IPS-15b (cell line): ENCODE results near the gene ERC2.

Experiments
- H3K27me3 ChIP-seq: one replicate; pipeline ENCODE4 v1.6.1; 2013; ENCODE audit warnings: low read length; ENCODE audit not compliant: control insufficient read depth, insufficient read depth
- H3K36me3 ChIP-seq: one replicate; pipeline ENCODE4 v1.6.1; 2013; ENCODE audit warnings: low read length; ENCODE audit not compliant: control insufficient read depth, insufficient read depth
- H3K4me1 ChIP-seq: one replicate; pipeline ENCODE4 v1.6.1; 2013; ENCODE audit warnings: mild to moderate bottlenecking, low read length; ENCODE audit not compliant: control insufficient read depth, insufficient read depth
- H3K4me3 ChIP-seq: one replicate; pipeline ENCODE4 v1.5.1; 2013; ENCODE audit warnings: low read depth, low read length
- H3K9ac ChIP-seq: one replicate; pipeline ENCODE4 v1.6.1; 2013; ENCODE audit warnings: low read depth, mild to moderate bottlenecking, low read length
- H3K9me3 ChIP-seq: one replicate; pipeline ENCODE4 v1.6.1; 2013; ENCODE audit warnings: mild to moderate bottlenecking, low read length; ENCODE audit not compliant: control insufficient read depth, insufficient read depth

ERC2 gene

GRCh38 chr3:55708242-55708641 is 760.0 kb downstream of the ERC2 start:
- Histone ChIP-seq H3K9me3 (no peaks in the 10 kb centered on the region), H3K9ac (no peak overlapping the region), H3K4me1 (no peaks in the 10 kb centered on the region), H3K4me3 (no peak overlapping the region), H3K27me3 (no peaks in the 10 kb centered on the region), H3K36me3 (no peaks in the 10 kb centered on the region)

GRCh38 chr3:55704521-55704920 is 763.7 kb downstream of the ERC2 start:
- Histone ChIP-seq H3K36me3 (no peaks in the 10 kb centered on the region), H3K4me1 (peaks cover 6% of the 10 kb centered on the region), H3K27me3 (no peaks in the 10 kb centered on the region), H3K4me3 (no peak overlapping the region), H3K9me3 (no peaks in the 10 kb centered on the region), H3K9ac (no peak overlapping the region)

DNA sequence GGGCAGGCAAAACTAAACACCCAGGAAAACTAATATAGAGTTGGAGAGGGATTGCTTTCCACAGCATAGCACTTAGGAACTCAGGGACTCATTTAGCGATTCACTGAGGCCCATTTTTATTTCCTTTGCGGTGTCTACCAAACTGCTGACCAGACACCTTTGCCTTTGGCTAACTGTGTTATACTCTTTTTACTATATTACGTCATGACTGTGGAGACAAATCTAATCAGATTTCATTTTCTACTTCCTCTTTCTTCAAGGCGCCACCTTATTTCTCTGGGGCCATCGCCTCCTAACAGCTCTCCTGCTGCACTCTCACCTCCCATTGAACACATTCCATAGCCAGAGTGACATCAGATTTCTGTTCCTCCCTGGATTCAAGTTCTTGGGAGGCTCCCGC is 765.4 kb downstream of the ERC2 start:
- no peak overlapping the region for H3K4me3 ChIP-seq
- no peaks in the 10 kb centered on the region for H3K9me3 ChIP-seq
- peaks cover 21% of the 10 kb centered on the region for H3K4me1 ChIP-seq
- H3K9ac ChIP-seq, result no peak overlapping the region
- H3K27me3 ChIP-seq, result no peaks in the 10 kb centered on the region
- H3K36me3 ChIP-seq, result no peaks in the 10 kb centered on the region

- H3K36me3 ChIP-seq, result no peaks in the 10 kb centered on the region
- no peaks in the 10 kb centered on the region for H3K9me3 ChIP-seq
- no peak overlapping the region for H3K4me3 ChIP-seq
- no peak overlapping the region for H3K9ac ChIP-seq
- no peaks in the 10 kb centered on the region for H3K27me3 ChIP-seq
- H3K4me1 ChIP-seq, result peaks cover 21% of the 10 kb centered on the region
Observed at GRCh38 chr3:55701997-55702396, 766.3 kb downstream of the ERC2 start.

DNA sequence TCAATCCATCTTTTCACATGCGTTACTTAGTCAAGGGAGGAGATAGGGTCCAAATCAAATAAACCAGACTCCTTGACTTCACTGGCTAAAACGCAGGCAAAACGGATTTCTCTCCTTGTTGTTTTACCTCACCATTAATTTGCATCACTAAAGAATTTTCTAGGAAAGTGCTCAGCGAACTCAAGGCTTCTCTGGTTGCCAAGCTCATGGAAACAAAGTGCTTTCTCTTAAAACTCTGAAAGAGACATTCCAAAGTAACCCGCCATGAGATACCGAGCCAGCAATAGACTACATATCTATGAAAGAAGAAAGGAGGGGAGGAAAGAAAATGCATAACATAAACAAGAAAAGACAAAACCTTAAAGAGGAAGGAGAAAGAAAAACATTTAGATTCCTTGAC is 769.4 kb downstream of the ERC2 start:
- H3K9me3 ChIP-seq, result no peaks in the 10 kb centered on the region
- no peaks in the 10 kb centered on the region for H3K36me3 ChIP-seq
- no peak overlapping the region for H3K9ac ChIP-seq
- H3K4me1 ChIP-seq, result peaks cover 21% of the 10 kb centered on the region
- H3K4me3 ChIP-seq, result no peak overlapping the region
- no peaks in the 10 kb centered on the region for H3K27me3 ChIP-seq

- Histone ChIP-seq H3K9me3 (no peaks in the 10 kb centered on the region), H3K4me1 (peaks cover 21% of the 10 kb centered on the region), H3K36me3 (no peaks in the 10 kb centered on the region), H3K27me3 (no peaks in the 10 kb centered on the region), H3K9ac (no peak overlapping the region), H3K4me3 (no peak overlapping the region)
Observed at GRCh38 chr3:55697177-55697865, 770.9 kb downstream of the ERC2 start.

- Histone ChIP-seq H3K27me3 (no peaks in the 10 kb centered on the region), H3K4me1 (peaks cover 24% of the 10 kb centered on the region), H3K9ac (no peak overlapping the region), H3K36me3 (no peaks in the 10 kb centered on the region), H3K9me3 (no peaks in the 10 kb centered on the region), H3K4me3 (no peak overlapping the region)
Observed at GRCh38 chr3:55692957-55693558, 775.2 kb downstream of the ERC2 start.

GRCh38 chr3:55692295-55692956 is 775.8 kb downstream of the ERC2 start:
- Histone ChIP-seq H3K4me1 (peaks cover 24% of the 10 kb centered on the region), H3K27me3 (no peaks in the 10 kb centered on the region), H3K9ac (no peak overlapping the region), H3K4me3 (no peak overlapping the region), H3K36me3 (no peaks in the 10 kb centered on the region), H3K9me3 (no peaks in the 10 kb centered on the region)

GRCh38 chr3:55691141-55691540 is 777.1 kb downstream of the ERC2 start:
- Histone ChIP-seq H3K36me3 (no peaks in the 10 kb centered on the region), H3K9me3 (no peaks in the 10 kb centered on the region), H3K4me1 (peaks cover 24% of the 10 kb centered on the region), H3K4me3 (no peak overlapping the region), H3K9ac (no peak overlapping the region), H3K27me3 (no peaks in the 10 kb centered on the region)

DNA sequence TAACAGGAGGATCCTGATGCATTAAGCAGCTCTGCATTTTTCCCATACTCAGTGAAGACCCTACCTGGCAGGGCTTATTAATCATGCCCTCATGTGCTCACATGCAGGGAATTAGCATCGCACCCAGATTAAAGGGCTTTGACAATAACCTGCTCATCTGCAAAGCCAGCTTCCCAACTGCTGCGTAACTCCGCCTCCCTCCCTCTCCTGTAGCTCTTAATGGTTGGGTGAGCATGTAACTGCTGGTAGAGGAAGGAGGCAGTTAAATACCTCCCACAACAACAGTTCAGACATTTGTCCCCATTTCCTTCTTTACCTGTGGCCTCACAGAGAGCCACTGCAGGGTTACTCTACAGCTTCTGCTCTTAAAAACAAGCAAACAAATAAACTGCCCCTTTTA is 777.5 kb downstream of the ERC2 start:
- H3K27me3 ChIP-seq, result no peaks in the 10 kb centered on the region
- no peaks in the 10 kb centered on the region for H3K9me3 ChIP-seq
- no peaks in the 10 kb centered on the region for H3K36me3 ChIP-seq
- no peak overlapping the region for H3K4me3 ChIP-seq
- H3K4me1 ChIP-seq, result peaks cover 24% of the 10 kb centered on the region
- H3K9ac ChIP-seq, result no peak overlapping the region

DNA sequence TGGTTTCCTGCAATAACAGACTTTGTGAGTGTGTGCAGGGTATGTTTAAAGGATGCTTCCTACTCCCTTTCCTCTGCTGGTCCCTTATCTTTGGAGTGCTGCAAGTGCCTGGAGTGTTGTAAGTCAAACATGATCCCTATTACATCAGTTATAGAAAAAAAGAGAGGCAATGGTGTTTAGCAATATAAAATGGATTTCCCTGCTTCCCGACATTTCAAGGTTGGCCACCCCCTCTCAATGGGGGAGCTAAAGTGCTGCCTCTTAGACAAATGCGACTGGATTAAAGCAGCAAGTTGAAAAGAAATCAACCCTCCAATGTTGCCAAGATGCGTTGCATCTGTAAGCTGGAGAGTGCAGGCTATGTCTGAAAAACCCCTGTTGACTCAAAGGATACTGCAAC is 778.1 kb downstream of the ERC2 start:
- no peak overlapping the region for H3K9ac ChIP-seq
- H3K4me3 ChIP-seq, result no peak overlapping the region

GRCh38 chr3:55688154-55688553 is 780.1 kb downstream of the ERC2 start:
- no peaks in the 10 kb centered on the region for H3K36me3 ChIP-seq
- no peak overlapping the region for H3K9ac ChIP-seq
- no peaks in the 10 kb centered on the region for H3K9me3 ChIP-seq
- H3K27me3 ChIP-seq, result no peaks in the 10 kb centered on the region
- no peak overlapping the region for H3K4me3 ChIP-seq
- H3K4me1 ChIP-seq, result peaks cover 24% of the 10 kb centered on the region

More for the DNA sequence above, 778.1 kb downstream of the ERC2 start:
- no peaks in the 10 kb centered on the region for H3K27me3 ChIP-seq
- peaks cover 24% of the 10 kb centered on the region for H3K4me1 ChIP-seq
- no peaks in the 10 kb centered on the region for H3K36me3 ChIP-seq
- no peaks in the 10 kb centered on the region for H3K9me3 ChIP-seq
